Gastroesophageal sphincter (tissue), 3 donors: ENCODE measurements around the gene PTCD3.

ENCODE experiments used
- POLR2A ChIP-seq, 2 donors: fragments of 450-650 bp; IDR thresholded peaks; one replicate each; pipeline ENCODE4 v1.6.1; 2017; ENCODE audit warnings: antibody characterized with exemption in 2 of 2, mild to moderate bottlenecking in 2 of 2, moderate library complexity in 1 of 2
- POLR2AphosphoS5 ChIP-seq: sonication (generic); formaldehyde crosslinking; IDR thresholded peaks from one replicate; pipeline ENCODE4 v1.6.1; 2017; ENCODE audit warnings: antibody characterized with exemption
- TF ChIP-seq, protein P1 (sequence below), 4 experiments: fragments of 200-600 bp in 2 of 4; fragments of 450-650 bp in 2 of 4; sonication (generic) in 1 of 4; IDR thresholded peaks; one replicate each; pipeline ENCODE4 v1.5.1; 2017 to 2019; ENCODE audit warnings: antibody characterized with exemption in 4 of 4, mild to moderate bottlenecking in 2 of 4, moderate library complexity in 2 of 4

DNA sequence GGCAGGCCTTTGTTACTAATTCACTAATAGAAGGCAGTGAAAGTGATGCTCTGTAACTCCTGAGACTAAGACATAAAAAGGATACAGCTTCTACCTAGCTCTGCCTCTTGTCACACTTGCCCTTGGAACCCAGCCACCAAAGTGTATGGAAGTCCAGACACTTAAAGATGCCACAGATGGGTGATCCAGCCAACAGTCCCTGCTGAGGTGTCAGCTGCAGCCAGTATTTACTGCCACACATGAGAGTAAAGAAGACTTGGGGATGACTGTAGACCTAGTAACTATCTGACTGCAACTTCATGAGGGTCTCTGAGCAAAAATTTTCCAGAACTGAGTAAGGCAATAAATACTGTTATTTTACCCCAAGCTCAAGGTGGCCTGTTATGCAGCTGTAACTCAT, 80.4 kb downstream of the PTCD3 start:
- TF ChIP-seq, protein P1, sequence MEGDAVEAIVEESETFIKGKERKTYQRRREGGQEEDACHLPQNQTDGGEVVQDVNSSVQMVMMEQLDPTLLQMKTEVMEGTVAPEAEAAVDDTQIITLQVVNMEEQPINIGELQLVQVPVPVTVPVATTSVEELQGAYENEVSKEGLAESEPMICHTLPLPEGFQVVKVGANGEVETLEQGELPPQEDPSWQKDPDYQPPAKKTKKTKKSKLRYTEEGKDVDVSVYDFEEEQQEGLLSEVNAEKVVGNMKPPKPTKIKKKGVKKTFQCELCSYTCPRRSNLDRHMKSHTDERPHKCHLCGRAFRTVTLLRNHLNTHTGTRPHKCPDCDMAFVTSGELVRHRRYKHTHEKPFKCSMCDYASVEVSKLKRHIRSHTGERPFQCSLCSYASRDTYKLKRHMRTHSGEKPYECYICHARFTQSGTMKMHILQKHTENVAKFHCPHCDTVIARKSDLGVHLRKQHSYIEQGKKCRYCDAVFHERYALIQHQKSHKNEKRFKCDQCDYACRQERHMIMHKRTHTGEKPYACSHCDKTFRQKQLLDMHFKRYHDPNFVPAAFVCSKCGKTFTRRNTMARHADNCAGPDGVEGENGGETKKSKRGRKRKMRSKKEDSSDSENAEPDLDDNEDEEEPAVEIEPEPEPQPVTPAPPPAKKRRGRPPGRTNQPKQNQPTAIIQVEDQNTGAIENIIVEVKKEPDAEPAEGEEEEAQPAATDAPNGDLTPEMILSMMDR (IDR thresholded peaks at IDR 0.05), result no peak
- TF ChIP-seq POLR2A (IDR thresholded peaks at IDR 0.05) (no peak), POLR2AphosphoS5 (no peak)
